ENCODE data around the gene PVALEF.

GRCh38 chr17:81196505-81197408, 31.4 kb downstream of the PVALEF start:
- TF ChIP-seq CTCF (IDR thresholded peaks at IDR 0.05; ENCODE audit: insufficient read depth, low read length): no peak
- no peak for TF ChIP-seq REST (IDR thresholded peaks at IDR 0.05; ENCODE audit: insufficient replicate concordance, low read depth)
- no peak for TF ChIP-seq POLR2AphosphoS5 (IDR thresholded peaks at IDR 0.05; ENCODE audit: low read depth)
- TF ChIP-seq SPI1 (IDR thresholded peaks at IDR 0.05; ENCODE audit: borderline replicate concordance, low read depth): no peak
